Stimulated activated CD8-positive, alpha-beta memory T cell treated with anti-CD3 and anti-CD28 coated beads, Interleukin-15, amount 100 ng/mL, for 24 hours (primary cell): ENCODE results near the gene OTUD7B.
"Not testable (repeated sequence)": the region's sequence is repeated elsewhere in the genome, so short reads cannot be mapped to it uniquely, and the experiment has no call there.

Experiments
- DNase-seq: peaks from one replicate; pipeline ENCODE4 v3.0.0-alpha.2; 2020; ENCODE audit warnings: low read depth

The OTUD7B gene

DNA sequence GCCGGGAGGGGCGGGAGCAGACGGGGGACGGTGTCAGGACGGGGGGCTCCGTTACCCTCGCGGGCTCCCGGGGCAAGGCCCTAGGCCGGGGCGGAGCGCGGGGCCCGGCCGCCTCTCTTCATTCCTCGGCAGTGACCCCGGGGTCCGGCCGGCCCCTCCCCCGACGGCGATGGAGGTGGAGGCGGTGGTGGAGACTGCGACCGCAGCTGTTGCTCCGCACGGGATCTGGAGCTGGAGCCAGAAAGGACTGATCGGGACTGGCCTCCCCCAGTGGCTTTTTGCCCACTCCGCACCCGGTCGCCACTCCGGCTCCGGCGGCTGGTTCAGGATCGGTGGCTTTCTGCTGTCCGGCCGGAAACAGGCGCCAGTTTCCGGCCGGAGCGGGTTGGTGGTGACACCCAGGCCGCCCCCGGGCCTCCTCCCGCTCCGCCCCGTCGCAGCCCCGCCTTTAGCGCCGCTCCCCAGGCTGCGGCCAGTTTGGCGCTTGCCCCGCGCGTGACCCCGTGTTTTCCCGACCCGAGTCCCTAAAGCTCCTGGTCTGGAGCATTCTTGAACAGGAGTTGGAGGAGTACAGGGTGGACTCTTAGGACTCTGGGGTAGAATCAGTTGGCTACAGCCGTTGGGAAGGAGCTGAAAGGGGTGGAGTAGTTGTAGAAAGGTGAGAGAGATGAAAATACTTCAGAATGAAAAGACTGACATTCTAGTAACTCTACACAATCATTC is at the start of gene OTUD7B:
OTUD7B (minus strand) TSS at position 334 of the 723 bp plus-strand sequence. CDS start 33,216 bp downstream, outside the sequence.
- DNase-seq: peak; percentile 50

DNA sequence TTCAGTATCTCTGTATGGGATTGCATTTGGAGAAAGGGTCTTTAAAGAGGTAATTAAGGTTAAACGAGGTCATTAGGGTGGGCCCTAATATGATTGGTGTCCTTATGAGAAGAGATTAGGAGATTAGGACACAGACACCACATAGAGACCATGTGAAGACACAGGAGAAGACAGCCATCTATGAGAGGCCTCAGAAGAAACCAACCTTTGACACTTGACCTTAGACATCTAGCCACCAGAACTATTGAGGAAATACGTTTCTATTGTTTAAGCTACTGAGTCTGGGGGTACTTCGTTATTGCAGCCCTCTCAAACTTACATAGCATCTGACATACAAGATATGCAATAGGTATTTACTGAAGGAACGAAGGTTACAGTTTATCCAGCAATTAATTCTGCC is 49.7 kb upstream of the OTUD7B start:
- DNase-seq: no peak

DNA sequence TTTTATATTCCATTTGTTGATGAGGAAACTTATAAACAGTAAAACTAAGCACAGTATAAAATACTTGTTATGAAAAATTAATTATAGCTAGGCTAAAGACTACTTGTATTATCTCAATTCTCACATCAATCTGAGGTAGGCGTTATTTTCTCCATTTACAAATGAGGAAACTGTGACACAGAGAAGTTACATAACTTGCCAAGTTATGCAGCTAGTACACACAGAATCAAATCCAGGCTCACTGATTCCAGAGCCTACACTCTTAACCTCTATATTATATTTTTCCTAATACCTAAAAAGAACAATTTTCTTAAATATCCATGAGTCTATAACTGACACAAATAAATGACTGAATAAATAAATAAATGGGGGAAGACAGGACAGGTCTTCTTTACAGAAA is 45.9 kb upstream of the OTUD7B start:
- DNase-seq: no peak

DNA sequence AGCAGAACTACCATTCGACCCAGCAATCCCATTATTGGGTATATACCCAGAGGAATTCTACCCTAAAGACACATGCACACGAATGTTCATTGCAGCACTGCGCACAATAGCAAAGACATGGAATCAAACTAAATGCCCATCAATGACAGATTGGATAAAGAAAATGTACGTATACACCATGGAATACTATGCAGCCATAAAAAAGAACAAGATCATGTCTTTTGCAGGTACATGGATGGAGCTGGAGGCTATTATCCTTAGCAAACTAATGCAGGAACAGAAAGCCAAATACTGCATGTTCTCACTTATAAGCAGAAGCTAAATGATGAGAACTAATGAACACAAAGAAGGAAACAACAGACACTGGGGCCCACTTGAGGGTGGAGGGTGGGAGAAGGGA is 45.0 kb upstream of the OTUD7B start:
- not testable (repeated sequence) for DNase-seq

DNA sequence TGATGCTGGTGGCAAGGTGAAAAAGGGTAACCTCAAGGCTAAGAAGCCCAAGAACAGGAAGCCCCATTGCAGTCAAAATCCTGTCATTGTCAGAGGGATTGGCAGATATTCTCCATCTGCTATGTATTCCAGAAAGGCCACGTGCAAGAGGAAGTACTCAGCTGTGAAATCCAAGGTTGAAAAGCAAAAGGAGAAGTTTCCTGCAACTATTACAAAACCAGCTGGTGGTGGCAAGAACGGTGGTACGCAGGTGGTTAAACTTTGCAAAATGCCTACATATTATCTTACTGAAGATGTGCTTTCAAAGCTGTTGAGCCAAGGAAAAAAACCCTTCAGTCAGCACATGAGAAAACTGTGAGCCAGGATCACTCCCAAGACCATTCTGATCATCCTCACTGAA is 43.4 kb upstream of the OTUD7B start:
- no peak for DNase-seq

DNA sequence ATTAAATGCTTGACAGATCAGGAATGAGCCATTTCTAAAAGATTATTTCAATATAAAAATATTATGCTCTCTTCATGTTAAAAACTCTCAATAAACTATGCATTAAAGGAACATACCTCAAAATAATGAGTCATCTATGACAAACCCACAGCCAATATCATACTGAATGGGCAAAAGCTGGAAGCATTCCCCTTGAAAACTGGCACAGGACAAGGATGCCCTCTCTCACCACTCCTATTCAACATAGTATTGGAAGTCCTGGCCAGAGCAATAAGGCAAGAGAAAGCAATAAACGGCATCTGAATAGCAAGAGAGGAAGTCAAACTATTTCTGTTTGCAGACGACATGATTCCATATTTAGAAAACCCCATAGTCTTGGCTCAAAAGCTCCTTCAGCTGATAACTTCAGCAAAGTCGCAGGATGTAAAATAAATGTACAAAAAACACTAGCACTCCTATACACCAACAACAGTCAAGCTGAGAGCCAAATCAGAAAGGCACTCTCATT is 41.4 kb upstream of the OTUD7B start:
- not testable (repeated sequence) for DNase-seq

DNA sequence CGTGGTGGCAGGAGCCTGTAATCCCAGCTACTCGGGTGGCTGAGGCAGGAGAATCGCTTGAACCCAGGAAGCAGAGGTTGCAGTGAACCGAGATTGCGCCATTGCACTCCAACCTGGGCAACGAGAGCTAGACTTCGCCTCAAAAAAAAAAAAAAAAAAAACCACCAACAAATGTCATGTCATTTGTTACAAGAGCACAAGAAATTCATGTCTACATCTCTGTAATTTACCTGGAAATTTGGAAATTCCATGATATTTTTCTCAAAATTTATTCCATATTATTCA is 40.5 kb upstream of the OTUD7B start:
- no peak for DNase-seq

DNA sequence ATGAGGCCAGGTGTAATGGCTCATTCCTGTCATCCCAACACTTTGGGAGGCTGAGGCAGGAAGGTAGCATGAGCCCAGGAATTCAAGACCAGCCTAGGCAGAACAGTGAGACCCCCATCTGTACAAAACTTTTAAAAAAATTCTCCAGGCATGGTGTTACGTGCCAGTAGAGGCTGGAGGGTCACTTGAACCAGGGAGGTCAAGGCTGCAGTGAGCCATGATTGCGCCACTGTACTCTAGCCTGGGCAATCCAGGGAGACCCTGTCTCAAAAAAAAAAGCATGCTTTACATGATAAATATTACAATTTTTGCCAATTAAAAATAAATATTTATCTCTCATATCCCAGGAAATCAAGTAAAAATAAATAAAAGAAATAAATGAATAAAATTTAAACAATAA is 39.4 kb upstream of the OTUD7B start:
- DNase-seq: no peak

DNA sequence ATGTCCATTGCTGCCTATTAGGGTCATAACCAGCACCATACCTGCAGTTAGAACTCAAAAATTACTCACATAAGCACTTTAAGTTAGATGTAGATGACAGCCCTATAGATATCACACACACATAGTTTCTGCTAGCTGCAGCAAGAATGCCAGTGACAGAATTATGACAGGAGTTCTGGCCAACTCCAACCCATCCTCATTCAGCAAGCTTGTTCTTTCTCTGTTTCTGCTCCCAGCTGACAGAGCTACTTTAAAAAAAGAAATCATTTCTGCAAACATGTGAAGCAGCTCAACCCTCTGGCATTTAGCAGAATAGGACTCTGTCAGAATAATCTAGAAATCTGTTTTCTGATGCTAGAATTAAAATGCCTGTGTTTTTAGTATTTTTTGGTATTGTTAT is 23.8 kb upstream of the OTUD7B start:
- DNase-seq: no peak

DNA sequence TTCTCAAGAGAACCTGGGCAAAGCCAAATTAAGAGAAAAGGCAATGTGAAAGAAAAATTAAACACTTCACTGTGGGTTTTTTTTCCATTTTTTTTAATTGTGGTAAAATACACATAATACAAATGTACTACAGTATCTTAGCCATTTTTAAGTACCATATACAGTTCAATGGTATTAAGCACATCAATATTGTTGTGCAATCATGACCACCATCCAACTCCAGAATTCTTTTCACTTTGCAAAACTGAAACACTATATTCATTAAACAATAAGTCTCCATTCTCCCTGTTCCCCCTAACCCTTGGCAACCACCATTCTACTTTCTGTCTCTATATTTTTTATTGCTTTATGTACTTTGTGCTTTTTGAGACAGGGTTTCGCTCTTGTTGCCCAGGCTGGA is 17.8 kb upstream of the OTUD7B start:
- no peak for DNase-seq

DNA sequence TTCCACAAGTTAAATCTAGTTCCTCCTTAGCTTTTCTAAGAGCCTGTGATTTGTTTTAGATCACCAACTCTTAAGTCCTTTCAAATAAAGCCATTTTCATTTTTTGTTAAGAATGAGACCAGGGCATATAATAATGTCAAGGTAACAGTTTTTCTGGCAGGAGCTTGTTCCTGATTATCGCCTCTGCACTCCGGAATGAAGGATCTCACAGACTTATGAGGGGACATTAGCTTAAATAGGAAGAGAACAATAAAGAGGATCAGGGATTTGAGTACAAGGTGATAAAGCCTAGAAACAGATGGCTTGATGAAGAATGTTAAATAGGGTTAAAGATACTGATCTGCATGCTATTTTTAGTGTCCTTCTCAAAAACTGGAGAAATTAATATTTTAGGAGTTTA is 13.6 kb upstream of the OTUD7B start:
- DNase-seq: no peak

DNA sequence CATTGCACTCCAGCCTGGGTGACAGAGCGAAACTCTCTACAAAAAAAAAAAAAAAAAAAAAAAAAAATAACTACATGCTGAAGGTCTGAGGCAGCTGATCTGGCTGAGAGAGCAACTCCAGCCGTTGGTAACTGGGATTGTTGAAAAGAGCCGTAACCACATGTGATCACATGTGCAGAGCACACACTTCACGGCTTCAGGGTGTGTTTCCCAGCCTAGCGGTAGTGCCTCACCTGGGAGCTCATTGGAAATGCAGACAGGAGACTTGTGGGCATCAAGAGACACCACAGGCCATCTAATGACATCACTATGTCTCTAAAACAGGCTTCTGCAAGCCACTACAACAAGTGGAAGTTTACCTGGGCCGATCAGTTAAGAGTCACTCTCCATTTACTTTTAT is 11.8 kb upstream of the OTUD7B start:
- no peak for DNase-seq

DNA sequence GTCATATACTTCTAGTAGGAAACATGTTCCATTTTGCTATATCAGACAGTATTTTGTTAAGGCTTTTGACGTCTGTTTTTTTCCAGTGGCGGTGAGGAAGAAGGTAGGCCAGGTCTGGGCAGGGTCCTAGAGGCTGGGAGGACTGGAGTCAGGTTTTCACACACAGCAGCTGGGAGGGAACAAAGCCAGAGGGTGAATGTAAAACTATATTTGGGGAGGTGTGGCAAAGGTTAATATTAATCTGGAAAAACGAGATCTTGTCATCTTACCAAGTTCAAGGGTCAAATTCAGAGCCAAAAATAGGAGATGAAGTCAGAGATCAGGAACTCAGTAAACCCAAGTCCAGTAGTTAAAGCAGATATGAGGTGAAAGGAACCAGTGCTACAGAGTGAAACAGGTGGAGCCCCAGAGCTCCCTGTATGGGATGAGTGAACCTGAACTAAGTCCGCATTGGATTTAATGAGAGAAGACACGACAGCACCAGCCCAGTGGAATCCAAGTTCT is 10.7 kb upstream of the OTUD7B start:
- DNase-seq: no peak

DNA sequence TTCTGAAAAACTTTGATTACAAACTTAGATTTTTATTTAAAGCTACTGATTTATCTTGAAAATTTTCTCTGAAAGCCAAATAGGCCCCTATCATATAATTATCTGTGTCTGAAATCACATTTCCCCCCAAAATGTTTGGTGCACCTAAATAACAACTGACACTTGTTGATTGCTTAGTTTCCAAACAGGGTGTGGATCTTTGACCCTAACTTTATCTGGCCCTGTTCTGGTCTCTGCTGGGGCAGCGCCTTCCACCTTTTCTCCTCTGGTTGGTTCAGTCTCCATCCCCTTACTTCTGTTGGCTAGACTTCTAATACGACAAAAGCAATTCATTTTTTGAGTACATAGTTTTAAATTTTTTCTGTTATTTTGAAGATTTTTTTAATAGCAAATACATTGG is 10.2 kb upstream of the OTUD7B start:
- no peak for DNase-seq

DNA sequence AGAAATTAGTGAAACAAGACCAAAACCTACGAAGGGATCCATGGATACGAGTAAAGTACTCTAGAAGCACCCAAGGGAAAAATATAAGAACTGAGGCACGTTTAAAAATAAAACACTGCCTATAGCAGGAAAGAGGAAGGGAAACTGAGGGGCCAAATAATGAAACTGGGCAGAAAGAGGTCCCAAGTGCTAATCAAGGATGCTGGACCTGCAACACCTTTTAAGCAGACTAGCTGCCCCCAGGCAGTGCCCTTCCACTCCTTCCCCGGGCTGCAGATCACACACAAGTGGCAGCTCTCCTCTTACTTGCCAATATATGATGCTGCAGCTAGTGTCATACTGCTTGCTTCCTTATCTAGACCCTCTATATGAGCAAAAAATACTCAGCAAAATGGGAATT is 7.6 kb upstream of the OTUD7B start:
- no peak for DNase-seq

DNA sequence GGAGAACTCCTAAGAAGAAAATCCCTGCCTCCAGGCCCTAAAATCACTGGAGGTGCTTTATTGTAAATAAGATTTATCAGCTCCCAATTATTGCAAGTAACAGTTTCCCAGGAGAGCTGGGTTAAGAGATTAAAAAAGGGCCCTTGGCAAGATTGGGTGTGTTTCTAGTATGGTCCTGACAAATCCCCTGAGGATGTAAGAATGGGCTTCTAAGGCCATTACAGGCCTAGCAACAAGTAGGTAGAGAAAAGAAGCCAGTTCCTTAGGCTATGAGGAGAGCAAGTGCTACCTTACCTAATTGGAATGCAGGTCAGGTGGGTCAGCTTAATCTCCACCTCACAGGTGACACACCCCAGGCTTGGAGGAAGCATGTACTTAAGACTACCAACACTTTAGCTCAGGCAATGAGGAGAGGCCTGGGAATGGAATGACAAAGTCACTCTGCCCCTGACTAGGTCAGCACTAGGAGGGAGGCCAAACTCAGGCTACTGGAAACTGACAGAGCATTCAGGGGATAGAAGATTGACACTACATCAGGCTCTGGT is 6.8 kb upstream of the OTUD7B start:
- no peak for DNase-seq

DNA sequence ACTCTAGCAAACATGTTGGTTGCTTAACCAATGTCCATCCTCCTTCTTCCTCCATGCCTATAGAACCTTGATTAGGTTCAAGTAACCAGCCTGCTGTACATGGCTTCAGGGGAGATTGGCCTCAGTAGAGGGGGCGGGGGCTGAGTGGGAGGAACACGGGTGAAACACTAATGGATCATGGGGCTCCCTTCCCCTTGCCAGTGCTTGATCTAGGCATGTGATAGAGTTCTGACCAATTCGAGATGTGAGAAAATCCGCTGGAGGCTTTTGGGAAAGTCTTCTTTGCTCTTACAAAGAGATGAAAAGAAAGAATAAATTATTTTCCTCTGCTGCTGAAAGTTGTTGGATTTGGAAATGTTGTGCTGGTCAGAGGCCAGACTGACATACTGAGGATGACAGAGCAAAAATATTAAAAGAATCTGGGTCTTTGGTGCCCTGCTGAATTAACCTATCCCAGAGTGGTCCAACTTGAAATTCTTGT is 5.2 kb upstream of the OTUD7B start:
- no peak for DNase-seq

DNA sequence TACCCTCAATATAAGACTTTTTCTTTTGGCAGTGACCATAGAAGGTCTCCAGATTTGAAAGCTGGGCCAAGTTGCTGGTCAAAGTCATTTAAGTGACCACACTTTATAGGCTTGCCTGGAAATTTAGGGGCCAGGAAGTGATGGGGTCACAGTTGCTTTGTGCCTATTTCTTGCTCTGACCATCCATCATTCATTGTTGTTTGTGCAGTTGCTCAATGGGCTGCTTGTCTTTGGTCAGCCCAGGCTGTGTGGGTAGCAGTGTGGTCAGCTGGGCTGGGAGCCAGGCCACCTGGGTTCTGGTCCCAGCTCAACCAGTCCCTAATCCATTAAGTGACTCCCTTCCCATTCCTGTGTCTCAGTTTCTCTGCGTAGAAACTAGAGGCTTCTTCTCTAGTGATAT is 2.1 kb upstream of the OTUD7B start:
- no peak for DNase-seq

DNA sequence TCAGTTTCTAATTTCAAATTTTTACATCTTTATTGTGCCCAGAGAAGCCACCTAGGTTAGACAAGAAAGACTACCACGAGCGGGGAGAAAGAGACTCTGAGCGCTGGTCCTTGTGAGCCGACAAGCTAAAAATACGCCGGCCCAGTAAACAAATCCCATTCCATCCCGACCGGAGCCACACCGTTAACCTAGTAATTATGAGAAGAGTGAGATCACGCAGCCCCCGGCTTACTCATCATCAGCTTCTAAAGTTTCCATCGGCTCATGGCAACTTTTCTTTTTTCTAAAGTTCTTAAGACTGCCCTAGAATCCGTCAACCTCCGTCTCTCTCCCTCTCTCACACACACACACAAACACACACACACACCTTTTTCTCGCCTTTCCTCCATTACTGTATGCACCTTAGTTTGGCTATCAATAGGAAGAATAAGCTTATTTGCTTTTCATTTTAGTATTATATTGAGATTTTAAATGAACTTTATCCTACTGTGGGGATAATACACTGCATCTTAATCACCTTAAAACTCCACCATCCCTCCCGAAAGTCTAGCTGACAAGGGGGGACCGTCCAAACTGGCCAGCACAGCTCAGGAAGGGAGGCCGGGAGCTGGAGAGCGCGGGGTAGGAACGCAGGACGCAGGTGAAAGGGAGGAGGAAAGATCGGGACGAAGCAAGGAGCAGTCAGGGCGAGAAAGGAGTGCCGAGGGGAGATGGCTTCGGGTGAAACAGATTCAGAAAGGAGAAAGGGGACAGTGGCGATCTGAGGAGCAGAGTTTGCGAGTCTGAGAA is 728 bp downstream of the OTUD7B start:
- DNase-seq: no peak

DNA sequence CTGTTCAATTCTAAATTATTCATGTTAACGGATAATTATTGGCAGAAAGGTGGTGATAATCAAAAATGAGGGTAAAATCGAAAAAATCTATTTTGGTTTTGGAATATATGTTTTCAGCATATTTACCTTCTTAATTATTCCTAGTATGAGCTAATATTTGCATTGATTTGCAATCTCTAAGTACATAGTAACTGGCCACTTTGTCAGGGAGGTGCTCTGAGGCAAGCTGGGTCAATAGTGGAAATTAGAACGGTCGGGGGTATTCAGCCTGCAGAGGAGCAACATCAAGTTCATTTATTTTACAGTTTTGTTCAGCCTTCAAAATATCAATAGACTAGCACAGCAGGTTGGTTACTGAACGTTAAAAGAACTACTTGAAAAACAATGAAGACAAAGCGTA is 1.8 kb downstream of the OTUD7B start:
- no peak for DNase-seq

DNA sequence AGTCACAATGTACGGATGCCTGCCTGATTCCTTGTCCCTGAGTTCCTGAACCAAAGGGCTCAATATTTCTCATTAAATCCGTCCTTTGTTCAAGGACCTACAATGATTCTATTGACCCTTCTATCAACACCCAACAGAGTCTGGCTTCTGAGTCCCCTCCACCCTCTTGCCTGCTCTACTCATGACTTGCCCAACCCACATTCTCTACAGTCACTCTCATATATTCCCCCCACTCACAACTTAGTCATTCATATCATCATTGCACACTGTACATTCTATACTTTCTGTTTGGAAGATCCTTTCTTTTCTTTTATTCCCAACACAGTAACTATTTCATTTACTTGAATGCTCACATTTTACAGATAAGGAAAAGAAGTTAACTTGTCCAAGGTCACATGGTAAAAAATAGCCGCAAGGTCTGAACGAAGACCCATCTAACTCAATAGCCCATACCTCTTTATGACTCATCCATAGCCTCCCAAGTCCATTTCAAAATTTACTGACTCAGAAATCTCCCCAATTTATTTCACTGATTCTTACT is 3.6 kb downstream of the OTUD7B start:
- DNase-seq: no peak

DNA sequence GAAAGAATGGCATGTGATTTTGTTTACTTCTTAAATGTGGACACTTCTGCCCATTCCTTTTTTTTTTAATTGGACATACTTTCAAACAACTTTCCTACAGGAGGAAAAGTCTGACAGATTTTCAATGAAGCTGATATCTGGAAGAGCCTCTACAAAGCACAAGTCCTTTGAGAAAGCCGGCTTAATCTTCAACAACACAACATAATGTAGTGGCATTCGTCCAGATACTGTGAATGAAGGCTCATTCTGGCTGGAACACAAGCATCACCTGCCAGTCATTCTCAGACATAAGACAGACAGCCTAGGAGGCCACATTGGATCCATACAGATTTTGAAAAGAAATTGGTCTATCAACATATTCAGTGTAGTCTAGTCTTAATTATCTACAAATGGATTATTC is 4.9 kb downstream of the OTUD7B start:
- no peak for DNase-seq

DNA sequence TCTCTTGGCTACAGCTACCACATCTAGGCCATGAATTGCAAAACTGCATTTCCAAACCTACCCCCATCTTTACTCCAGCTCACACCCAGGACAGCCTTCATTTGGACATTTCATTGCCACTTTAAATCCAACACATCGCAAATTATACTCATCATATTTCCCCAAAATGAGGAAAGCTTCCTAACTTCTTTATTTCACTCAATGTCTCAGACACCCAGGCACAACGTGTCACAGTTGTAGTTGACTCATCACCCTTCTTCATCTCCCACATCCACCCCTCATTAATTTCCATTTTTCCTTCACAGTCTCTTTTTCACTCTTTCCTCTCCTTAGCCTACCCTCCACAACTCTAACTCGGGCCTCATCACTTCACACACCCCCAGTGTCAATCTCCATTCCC is 6.7 kb downstream of the OTUD7B start:
- DNase-seq: no peak
